ENCODE results near the gene HYAL2. TPM values are rescaled to one million over a fixed set of nuclear protein-coding genes. Genes with fewer than 3 reads are reported as not detected.

Gene HYAL2, protein sequence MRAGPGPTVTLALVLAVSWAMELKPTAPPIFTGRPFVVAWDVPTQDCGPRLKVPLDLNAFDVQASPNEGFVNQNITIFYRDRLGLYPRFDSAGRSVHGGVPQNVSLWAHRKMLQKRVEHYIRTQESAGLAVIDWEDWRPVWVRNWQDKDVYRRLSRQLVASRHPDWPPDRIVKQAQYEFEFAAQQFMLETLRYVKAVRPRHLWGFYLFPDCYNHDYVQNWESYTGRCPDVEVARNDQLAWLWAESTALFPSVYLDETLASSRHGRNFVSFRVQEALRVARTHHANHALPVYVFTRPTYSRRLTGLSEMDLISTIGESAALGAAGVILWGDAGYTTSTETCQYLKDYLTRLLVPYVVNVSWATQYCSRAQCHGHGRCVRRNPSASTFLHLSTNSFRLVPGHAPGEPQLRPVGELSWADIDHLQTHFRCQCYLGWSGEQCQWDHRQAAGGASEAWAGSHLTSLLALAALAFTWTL
- total RNA-seq: 82.3 and 127 TPM in 2 replicates

DNA sequence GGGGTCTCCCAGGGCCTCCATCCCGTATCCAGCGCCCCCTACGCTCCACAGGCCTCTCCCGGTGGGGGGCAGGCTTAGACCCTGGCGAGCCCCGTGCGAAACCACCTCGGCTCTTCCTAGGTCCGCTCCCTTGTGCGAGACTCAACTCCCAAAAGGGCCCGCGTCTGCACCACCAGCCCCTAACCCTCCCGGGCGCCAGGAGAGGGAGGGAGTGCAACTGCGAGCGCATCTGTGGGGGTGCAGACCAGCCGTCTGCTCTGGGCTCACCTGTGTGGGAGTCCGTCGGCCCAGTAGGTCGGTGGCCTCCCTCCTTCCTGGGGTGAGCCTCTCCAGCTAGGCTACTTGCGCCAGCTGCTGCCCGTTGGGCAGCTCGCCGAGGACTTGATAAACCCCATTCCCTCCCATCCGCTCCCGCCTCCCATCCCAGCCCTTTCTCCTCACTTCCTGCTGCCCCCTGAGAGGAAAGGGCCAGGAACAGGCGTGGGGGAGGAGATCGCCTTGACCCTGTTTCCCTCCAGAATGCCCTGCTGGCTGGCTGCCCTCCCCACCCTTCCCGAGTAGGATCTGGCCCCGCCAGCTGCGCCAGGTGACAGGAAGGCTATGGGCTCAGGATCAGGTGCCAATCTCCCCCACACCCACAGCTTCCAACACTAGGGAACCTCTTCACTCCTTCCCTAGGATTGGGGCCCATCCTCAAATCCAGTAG is at the start of gene HYAL2:
TSS of gene HYAL2 (minus strand) at position 360 of the 706 bp plus-strand sequence. CDS start 2,256 bp downstream, outside the sequence.
- no peak for DNase-seq (ENCODE audit: low read depth)

DNA sequence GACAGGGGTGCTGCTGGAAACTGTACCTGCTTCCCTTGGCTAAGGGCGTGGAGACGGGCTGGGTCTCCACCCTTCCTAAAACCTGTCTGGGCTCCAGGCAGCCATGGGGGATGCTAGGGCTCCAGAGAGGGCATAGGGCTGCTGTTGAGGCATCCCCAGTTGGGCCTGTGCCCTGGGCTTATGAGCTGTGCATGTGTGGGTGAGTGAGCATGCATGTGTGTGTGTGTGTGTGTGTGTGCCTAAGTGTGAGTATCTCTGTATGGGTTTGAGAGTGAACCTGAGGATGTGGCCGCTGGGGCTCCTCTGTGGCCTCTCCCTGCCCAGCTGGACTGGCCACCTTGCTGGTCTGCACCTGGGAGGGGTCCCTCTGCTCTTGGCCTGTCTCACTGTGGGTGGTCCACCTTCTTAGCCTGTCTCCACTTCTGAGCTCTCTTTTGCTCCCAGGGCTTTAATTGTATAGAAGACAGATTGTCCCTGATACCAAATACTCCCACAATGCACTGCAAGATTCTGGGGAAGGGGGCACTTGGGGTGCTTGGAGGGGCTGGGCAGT is 48.7 kb upstream of the HYAL2 start:
- DNase-seq (ENCODE audit: low read depth): no peak

DNA sequence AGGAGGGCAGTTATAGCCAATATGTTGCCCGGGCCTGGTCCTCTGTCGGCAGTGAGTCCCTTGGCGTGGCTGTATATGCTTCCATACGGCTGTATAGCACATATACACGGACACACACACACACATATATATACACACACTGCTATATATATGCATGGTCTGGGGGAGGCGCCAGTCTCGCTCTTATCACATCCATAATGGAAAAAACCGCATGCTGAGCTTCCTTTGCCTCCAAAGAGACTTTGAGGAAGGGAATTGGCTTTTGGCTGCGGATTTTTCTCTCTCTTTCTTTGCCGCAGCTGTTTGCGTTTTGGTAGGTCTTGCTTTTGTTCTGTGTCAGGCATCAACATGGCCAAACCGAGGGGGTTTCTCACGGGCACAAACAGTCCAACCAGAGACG is 48.0 kb upstream of the HYAL2 start:
- no peak for DNase-seq (ENCODE audit: low read depth)

DNA sequence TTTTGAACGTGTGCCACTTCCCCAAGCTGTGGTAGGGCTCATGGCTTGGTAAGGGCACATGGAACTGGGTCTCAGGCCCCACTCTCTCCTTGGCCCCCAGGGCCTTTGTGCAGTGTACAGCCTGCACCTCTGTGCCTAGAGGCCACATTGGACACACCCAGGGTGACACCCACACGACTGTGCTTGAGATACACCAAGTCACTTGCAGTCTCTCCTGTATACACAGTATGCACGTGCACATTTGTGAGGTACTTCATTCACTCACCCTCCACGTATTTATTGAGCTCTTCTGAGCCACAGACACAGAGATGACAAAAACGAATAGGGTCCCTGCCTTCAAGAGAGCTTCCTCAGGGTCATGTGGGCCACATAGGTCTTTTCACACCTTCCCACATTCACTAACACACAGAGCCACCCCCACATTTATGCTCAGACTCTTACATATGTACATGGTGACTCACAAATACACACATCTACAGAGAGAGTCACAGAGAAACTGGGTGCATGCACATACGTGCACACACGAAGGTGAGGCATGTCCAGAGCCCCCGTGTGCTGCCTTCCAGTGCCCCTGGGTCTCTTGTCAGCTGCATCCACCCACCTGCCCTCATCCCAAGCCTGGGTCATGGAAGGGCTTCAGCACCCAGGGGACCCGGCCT is 46.6 kb upstream of the HYAL2 start:
- no peak for DNase-seq (ENCODE audit: low read depth)

DNA sequence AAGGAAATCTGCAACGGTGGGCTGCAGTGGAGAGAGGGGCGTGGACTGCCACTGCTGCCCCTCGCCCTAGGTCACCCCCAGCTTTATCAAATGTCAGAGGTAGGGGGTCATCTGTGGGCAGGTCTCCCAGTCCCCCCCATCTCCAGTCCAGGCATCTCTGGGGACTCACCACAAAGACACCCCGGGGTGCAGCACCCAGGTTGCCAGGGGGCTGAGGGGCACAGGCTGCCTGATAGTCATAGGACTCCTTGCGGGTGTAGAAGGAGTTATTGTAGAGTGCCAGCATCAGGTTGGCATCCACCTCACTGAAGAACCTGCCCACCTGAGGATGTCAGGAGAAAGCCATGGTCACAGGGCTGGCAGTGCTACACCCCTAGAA is 43.3 kb upstream of the HYAL2 start:
- no peak for DNase-seq (ENCODE audit: low read depth)

DNA sequence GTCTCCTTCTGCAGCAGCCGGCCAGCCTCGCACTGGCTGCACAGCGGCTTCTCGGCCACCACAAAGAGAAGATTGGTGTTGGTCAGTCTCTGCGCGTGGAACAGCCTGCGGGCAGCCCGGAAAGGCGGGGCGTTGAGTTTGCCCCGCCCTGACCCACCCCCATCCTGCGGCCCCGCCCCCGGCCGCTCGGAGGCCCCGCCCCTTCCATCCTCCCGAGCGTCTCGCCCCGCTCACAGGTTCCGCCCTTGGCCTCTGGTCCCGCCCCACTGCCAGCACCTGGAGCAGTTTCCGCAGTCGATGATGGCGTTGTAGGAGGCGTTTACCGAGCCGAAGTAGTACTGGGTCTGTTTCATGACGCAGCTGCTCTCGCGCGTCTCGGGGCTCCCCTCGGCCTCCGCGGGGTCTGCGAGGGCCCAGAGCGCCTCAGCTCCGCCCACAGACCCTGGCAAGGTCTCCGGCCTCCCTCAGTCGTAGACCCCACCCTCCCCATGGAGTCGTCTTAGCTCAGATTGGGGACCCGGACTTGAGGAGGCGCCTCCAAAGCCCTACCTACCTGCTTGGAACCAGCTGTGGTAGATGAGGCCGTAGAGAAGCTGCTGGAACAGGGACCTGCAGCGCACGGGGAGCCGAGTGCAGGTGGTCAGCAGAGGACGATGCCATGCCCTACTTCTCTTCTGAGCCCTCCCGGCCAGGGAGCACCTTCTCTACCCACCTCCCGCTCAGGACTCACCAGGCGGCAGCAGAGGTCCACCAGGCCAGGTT is 42.7 kb upstream of the HYAL2 start:
- peak; percentile 54 for DNase-seq (ENCODE audit: low read depth)

DNA sequence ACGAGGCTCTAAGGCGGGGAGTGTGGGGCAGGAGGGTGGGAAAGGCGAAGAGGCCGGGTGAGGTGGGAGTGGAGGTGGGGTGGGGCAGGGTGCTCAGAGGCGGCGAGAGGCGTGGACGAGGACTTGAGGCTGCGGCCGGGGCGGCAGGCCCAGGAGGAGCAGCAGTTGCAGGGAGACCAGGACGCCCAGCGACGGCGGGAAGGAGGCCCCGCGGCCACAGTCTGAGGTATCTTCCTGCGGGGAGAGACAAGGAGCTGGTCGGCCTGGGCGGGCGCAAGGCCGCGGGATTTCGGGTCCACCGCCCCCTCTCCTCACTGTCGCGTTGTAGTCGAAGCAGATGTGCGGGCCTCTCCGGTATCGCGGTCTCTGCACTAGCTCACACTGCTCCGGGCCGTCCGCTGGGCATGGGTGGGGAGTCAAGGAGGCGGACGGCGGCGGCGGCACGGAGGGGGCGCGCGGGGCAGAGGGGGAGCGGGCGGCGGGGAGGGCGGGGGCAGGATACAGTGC is 42.1 kb upstream of the HYAL2 start:
- no peak for DNase-seq (ENCODE audit: low read depth)

DNA sequence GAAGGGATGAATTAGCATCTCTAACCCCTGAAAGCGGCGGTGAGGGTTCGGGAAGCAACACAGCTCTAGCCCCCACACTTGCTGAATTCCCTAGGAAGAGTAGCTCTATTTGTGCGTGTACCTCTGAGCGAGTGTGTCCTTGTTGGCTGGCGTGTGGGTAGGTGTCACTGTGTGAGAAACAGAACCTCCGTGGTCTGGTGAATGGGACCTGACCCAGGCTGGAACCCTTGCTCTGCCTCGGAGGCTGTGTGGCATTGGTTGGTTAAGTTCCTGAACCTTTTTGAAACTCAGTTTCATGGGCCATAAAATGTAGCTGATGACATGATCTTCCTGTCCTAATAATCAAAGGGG is 37.2 kb upstream of the HYAL2 start:
- no peak for DNase-seq (ENCODE audit: low read depth)

DNA sequence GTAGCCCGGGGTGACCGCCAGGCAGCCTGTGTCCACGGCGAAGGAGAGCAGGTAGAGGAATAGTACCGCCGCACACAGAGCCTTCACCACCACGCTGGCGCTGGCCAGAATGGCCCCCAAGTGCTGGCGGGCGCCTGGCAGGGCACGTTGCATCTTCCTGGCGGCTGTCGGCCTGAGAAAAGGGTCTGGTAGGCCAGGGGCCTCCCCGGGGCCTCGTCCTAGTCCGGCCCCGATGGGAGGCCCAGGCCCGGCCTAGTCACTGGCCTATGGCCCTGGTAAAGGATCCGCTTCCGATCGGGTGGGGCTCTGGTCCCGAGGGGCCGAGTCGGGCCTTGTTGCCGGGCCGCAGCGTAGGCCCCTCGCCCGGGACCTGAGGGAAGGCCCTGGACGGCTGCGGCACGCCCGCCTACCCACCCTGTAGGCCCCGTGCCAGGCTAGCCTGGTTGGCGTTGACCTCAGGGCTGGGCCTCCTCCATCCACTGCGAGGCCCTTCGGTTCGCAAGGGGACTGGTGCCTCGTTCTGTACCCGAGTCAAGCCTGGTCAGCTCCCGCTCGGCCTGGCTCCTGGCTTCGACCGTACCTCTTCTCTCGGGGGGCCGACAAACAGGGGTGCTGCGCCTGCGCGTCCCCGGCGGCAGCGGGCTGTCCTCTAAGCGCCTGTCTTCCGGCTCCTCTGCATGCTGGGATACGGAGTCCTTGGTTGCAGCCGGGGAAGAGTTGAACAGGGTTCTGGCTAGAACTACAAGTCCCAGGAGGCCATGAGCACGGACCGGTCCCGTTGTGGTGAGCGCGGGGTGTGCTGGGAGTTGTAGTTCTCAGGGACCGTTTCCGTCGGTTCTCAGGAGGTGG is 36.6 kb upstream of the HYAL2 start, which contains the start of gene TMEM115:
TSS of gene TMEM115 (minus strand) at position 611 of the 849 bp plus-strand sequence. CDS start at position 153, 458 bp downstream.
- DNase-seq (ENCODE audit: low read depth): peak; percentile 99

DNA sequence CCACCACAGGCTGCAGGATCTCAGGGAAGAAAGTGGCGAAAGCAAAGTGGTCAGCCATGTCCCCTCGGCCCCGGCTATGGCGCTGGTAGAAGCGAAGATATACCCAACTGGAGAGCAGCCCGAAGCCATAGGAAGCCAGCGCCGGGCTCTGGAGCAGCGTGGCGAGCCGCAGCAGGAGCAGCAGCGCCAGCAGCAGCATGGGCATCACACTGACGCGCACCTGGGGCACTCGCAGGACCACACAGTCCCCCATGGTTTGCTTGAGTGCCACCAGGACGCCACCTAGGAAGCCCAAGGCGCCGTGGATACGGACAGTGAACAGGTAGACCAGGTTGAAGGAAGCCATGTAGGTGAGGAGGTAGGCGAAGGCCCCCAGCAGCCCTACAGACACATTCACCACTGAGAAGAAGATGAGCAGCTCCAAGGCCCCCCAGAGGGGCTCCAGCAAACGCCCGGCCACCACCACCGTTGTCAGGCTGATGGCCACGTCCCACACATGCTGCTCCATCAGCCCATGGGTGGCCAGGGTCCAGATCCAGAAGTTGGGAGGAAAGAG is 35.9 kb upstream of the HYAL2 start:
- DNase-seq (ENCODE audit: low read depth): no peak

DNA sequence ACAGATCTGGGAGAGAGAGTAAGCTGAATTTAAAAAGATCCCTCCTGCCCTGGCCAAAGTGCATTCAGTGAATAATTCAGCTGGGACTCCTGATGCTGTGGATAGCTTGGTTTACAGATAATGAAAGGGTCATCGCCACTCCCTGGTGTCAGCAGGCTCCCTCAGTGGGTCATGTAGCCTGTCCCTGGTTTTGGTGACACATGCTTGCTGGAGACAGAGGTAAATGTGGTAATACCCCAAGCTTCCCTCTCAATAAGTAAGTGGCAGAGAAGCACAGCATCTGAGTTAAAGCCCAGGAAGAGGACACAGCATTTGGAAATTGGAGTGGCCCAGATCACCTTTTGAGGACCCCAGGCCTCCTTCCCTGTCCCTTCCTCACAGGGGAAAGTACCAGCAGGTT is 34.9 kb upstream of the HYAL2 start:
- no peak for DNase-seq (ENCODE audit: low read depth)

DNA sequence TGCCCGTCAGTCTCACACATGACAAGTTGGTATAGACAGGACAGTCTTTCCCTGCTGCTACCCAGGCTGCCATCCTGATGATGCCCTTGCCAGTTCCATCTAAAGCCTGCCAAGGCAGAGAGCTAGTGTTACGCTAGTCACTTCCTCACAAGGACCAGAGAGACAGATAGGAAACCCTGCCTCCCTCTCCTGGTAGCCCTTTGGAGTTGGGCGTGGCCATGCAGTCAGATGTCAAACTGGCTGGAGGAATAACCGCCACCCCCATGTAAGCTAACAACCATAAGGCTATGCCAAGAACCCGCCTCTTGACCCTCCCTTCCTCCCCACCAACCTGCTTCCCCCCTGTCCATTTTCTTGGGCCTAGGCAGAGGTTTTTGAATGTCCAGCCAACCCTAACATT is 34.0 kb upstream of the HYAL2 start:
- DNase-seq (ENCODE audit: low read depth): peak; percentile 33

DNA sequence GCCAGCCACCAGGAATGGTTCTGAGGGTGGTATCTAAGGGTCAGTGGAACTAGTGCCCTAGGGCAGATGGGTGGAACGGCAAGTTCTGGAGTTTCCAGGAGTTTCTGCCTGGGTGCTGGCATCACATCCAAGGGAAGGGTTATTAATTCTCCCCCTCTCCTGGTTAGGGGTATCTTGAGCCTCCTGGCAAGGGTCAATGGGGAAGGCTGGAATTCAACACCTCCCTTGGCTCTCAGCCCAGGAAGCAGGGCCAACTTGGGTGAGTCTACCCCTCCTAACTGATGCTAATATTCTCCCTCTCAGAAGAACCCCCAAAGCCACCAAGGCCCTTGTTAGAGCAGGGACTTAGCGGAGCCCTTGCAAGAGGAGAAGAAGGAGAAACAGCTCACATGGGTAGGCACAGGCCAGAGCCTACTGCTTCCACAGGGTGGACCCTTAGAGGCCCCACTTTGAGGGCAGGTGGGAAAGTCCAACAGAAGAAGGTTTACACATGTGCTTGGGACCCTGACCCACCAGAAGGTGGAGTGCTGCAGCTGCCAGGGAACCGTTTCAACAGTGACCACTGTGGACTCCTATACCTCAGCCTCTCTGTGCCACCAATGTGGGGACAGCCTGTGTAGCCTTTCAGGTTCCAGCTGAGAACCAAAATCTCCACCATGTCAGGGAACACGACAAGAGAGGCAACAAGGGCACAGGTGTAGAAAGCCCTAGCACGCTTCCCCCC is 33.4 kb upstream of the HYAL2 start:
- no peak for DNase-seq (ENCODE audit: low read depth)

DNA sequence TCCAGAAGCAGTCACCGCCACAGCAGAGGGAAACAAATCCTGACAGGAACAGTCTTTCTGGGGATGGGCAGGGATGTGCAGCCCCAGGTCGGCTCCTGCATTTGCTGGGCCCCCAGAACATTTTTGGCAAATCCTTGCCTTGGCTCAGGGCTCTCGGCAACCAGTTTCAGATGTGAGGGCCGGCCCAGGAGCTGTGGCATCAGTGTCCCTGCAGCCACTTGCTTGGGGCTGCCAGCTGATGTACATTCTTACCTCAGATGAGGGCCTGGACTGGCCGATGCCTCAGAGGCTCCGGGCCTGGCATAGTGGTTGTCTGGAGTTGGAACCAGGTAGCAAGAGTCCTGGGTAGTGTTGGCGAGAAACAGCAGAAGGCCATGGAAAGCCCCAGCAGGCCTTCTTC is 32.3 kb upstream of the HYAL2 start:
- no peak for DNase-seq (ENCODE audit: low read depth)

DNA sequence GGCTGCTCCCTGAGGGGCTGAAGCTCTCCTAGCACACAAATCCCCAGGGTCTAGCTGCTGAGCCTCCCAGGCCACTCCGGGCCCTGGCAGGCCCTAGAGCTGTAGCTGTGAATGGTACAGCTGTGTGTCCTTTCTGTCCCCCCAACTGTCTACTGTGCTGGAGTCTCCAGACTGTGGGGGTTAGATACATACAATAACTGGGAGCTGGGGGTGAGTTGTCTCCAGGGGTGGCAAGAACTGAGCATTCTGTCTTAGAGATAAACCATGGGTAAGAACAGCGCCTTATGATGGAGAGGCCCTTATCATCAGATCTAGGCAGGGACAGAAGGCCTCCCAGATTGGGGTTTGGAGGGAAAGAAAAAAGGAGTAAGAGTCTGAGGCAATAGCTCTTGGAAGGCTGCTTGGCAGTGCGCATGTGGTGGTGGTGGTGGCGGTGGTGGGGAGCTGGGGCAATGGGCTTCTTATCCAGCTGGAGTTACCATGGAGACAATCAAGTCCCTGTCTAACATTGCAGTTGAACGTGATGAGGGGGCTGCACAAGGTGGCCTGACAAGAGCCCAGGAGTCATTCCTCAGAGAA is 31.7 kb upstream of the HYAL2 start:
- no peak for DNase-seq (ENCODE audit: low read depth)

DNA sequence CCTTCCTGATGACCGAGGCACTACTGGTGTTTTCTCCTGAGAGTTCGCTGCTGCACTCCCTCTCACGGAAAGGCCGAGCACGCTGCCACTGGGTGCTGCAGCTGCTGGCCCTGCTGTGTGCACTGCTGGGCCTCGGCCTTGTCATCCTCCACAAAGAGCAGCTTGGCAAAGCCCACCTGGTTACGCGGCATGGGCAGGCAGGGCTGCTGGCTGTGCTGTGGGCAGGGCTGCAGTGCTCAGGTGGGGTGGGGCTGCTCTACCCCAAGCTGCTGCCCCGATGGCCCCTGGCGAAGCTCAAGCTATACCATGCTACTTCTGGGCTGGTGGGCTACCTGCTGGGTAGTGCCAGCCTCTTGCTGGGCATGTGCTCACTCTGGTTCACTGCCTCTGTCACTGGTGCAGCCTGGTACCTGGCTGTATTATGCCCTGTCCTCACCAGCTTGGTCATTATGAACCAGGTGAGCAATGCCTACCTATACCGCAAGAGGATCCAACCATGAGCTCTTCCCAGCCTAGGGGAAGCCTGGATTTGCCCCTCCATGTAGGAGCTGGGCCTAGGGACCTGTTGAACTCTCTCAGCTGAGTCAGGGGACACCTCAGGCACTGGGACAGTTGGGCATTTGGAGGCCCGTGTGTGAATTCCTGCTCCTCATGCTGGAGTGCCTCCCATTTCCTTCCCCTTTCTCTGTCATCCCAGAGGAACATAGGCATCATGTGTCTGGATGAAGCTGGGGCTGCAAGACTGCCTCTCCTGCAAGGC is 30.9 kb upstream of the HYAL2 start:
- DNase-seq (ENCODE audit: low read depth): no peak

DNA sequence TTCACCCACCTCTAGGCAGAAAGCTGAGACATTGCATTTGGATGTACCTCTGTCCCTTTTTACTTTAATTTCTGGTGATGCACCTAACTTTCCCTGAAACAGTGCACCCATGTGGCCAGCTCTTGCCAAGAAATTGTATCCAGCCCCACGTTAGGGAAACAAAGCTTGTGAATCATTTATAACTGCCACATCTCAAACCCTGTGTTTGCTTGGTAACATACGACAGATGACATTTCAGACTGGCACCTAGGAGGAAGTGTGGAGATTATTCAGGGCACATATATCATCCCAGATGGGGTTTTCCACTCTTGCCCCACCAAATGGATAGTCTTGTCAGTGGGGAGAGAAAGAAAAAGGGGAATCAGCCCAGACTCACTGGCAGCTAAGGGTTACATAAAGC is 30.2 kb upstream of the HYAL2 start:
- peak; percentile 58 for DNase-seq (ENCODE audit: low read depth)

DNA sequence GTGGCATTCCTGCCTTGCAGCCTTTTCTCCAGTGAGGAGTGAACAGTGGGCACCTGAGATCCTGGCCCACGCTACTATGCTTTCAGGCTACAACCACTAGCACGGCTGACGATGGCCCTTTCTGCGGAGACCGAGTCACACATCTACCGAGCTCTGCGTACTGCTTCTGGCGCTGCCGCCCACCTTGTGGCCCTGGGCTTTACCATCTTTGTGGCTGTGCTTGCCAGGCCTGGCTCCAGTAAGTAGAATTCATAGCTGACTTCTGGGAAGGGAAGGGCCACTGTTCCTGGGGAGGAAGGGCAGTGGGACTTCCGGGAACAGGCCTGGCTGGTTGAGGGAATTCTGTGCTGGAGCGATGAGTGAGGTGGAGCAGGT is 28.8 kb upstream of the HYAL2 start:
- DNase-seq (ENCODE audit: low read depth): no peak

Measured in renal cortical epithelial cell (primary cell).